Stimulated activated CD8-positive, alpha-beta memory T cell treated with anti-CD3 and anti-CD28 coated beads, Interleukin-2, amount 100 ng/mL, for 48 hours (primary cell): ENCODE results near the gene PKLR.
A peak's percentile ranks its signal among the peaks of the same experiment; 100 is the strongest.
"Not testable (repeated sequence)": the region's sequence is repeated elsewhere in the genome, so short reads cannot be mapped to it uniquely, and the experiment has no call there.

Source experiments
- DNase-seq, 2 donors: peaks; one replicate each; pipeline ENCODE4 v3.0.0-alpha.2; 2020; ENCODE audit warnings: low read depth in 2 of 2

PKLR gene

DNA sequence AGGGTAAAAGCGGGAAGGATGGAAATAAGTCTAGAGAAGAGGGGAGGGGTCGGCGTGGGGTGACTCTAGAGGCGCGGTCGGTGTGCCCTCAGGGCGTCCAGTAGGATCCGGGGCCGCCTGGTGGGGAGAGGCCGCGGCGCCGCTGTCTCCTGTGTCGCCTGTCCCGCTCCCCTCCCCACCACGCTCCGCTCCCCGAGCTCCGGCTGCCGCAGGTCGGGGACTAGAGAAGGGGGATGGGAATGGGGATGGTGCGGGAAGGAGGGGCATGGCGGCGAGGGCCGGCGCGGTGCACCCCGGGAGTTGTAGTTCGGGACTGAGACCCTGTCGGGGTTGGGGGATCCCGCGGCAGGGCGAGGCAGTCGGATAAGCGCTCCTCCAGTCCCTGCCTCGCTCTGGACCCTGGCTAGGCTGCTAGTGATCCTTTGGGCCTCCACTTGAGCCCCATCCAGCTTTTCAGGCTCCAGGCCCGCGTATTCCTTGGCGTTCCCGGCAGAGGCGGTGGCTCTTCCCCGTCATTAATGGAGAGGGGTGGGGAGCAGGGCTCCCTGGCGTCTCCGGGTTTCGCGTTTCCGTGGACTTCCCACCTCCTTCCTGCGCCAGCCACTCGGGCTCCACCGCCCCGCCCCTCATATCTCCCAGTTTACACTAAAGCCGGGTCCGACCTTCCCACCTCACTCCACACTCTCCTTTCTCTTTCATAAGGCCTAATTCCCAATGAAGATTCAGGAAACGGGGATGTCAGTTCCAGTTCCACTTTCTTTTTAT lies 45.8 kb downstream of the PKLR start, which contains the start of gene ENTREP3:
Gene ENTREP3, minus strand, starts transcription at position 241 of the 765 bp plus-strand sequence. CDS start 606 bp downstream, outside the sequence.
- DNase-seq, result peak; percentile 64 to 74

- DNase-seq, result no peak
Measured at GRCh38 chr1:155254714-155255242, 46.5 kb downstream of the PKLR start.

DNA sequence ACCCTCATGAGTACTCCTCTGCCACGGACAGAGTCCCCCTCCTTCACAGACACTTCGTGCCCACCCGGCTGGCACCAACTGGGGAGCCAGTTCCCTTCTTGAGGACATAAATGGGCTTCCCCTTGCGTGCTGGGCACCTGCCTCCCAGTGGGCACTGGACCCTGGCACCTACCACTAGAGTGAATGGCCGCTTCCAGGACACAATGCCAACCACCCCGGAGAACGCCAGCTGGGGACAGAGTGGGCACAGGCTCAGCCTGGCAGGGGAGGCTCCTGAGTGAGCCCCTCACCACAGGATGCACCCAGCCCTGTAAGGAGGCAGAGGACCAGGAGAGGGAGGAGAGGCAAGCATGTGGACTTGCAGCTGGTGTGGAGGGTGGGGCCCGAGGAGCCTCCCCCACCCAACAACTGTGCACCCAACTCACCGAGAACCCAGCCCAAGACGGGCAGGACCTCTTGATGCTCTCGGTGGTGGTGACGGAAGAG lies 47.0 kb downstream of the PKLR start:
- no peak for DNase-seq

GRCh38 chr1:155253797-155254196 lies 47.4 kb downstream of the PKLR start:
- DNase-seq, result no peak

DNA sequence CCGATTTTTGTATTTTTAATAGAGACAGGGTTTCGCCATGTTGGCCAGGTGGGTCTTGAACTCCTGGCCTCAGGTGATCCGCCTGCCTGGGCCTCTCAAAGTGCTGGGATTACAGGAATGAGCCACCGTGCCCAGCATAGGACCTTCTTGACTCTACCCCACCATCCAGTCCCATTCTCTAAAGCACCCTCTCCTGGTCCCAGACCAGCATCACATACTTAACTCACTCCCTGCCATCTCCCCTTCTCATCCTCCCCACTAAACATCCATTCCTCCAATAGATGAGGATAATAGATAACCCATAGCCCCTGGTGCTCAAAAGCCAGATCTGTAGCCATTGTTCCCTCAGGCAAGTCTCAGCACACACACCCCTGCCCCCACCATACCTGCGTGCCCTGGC lies 48.0 kb downstream of the PKLR start:
- no peak for DNase-seq

DNA sequence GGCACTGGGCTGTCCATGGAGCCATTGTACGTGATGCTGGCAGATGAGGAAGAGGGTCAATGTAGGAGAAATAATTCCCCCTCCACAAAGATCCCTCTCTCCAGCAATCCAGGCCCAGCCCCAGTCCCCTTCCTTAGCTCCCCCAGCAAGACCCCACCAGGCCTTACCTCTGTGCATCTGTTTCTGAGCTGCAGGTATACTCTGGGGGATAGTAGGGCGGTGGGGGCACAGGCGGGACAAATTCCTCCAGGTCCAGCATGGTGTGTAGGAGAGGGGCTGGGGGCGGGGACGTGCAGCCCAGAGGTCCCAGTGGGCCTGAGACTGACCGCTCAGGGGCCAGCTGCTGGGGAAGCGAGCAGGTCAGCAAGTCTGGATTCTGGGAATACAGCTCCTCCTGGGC lies 49.7 kb downstream of the PKLR start:
- DNase-seq, result no peak

- DNase-seq, result peak; percentile 95 to 97
Measured at GRCh38 chr1:155250633-155251449, 50.4 kb downstream of the PKLR start.

DNA sequence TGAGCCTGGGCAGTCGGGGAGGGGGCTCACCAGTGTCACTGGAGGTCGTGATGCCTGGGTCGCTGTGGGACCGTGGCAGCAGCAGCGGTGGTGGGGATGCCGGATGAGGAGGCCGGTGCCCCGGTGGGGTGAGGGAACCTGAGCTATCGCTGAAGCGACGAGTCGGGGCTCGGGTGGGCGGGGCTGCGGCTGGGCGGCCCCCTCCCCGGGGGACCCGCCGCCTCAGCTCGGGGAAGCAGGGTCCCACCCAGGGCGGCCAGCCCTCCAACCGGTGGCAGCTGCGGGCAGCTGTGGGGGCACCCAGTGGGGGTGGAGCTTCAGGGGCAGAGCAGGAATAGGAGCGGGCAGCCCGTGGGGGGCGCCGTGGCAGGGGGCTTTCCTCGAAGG lies 51.0 kb downstream of the PKLR start:
- no peak for DNase-seq

DNA sequence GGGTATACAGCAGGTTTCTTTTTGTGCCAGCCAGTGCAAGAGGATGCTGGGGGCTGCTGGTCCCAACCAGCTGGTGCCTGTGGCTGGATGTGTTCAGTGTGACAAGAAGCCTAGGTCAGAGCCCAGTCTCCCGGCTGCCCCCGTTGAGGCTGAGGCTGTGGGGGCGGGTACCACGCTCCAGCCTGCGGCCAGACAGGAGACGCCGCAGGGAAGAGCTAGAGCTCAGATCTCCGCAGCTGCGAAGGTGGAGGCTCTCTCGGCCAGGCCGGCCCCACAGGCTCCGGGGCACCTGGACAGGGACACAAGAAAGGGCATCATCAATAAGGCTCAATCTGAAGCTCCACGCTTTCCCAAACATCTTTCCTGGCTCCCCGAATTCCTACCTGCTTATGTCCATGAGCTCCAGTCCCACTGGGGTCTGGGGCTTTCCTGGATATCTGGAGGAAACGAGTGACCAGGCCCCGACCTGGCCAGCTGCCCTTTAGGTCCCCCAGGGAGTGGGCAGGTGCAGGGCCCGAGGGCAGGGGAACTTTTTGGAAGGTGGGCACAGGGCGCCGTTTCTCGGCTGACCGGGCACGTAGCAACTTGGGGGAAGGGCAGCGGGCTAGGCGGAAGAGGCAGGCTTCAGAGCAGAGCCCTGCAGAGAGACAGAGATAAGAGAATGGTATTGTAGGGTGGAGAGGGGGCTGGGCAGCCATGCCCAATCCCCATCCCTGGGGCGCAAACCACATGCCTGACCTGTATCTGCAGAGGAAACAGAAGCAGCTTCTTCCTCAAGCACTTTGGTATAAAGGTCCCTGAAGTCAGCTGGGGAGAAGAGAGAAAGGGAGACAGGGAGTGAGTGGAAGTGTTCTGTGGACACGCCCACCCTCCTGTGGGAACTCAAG lies 53.3 kb downstream of the PKLR start:
- DNase-seq, result no peak

- DNase-seq, result not testable (repeated sequence)
Measured at GRCh38 chr1:155246796-155247195, 54.4 kb downstream of the PKLR start.

GRCh38 chr1:155245163-155245524 lies 56.1 kb downstream of the PKLR start:
- no peak for DNase-seq

DNA sequence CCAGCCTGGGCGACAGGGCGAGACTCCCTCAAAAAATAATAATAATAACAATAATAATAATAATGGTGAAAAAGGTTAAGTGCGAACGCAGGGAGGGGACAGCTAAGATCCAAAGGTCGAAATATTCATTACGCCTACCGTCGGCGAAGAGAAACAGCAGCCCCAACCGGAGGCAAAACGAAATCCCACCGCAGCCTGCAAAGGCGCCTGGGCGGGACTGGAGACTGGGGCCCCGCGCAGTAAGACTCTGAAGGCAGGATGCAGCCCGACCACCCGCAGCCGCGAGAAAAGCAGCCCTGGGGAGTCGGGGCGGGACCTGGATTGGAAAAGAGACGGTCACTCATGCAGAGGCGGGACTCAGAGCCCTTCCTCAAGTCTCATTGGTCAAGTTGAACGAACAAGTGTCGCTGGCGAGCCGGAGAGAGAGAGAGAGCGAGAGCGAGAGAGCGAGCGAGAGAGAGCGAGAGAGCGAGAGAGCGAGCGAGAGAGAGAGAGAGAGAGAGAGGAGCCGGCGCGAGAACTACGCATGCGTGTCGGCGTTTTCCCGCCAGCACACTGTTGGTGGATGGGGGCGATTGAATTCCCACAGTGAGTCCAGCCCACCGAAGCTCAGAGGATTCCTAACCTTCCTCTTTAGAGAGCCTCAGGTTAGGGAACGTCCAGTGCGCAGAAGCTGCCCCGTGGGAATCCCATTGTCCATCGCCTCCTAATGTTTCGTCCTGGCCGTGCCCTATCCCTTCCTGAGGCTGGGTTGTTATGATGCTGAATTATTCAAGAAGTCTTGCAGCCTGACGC lies 56.7 kb downstream of the PKLR start:
- DNase-seq, result peak; percentile 94

DNA sequence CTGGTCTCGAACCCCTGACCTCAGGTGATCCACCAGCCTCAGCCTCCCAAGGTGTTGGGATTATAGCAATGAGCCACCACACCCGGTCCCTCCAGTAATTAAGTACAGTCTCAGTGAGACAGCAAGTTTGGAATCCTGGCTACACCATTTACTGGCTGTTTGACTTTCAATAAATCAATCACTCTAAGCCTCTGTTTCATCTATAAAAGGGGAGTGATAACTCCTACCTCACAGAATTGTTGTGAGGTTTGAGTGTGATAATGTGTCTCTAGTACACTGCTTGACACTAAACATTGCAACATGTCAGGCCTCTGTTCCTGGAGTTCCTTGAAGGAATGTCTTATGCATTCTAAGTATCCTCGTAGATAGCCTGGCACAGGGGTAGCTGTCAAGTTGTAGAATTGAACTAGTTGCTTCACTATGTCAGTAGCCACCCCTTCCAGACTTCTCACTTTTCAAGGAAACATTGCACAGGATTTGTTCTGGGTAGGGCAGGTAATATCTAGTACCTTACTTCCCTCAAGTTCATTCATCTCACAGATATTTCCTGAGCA lies 58.4 kb downstream of the PKLR start:
- DNase-seq, result no peak

GRCh38 chr1:155241841-155242264 lies 59.4 kb downstream of the PKLR start:
- DNase-seq, result no peak

DNA sequence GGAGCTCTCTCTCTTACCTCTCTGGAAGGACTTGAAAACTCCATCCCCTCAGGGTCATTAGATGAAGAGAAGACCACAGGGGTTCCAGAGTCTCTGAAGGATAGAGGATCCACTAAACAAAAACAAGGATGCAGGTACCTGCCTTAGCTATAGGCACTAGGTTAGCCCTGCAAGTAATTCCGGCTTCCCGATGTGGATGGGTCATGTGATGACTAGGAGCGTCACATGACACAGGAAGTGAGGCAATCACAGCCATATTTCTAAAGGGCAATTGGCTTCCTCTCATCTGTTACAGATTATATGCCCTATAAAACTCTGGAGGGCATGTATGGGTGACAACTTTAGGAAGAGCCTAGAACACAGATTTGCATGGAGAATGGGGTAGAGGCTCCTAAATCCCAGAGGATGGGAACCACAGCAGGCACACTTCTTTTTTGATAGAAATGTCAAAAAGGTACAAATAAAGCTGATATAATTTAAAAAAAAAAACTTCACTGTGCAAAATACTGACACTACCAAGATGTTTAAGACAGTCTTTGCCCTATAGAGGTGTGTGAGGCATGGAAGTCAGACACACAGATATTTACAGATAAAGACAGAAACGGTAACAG lies 60.1 kb downstream of the PKLR start:
- DNase-seq, result peak in 1 of 2 donors; percentile 33
